Omental fat pad (tissue), 4 donors: ENCODE data around the gene LUZP1. TPM values are rescaled to one million over a fixed set of nuclear protein-coding genes. Genes with fewer than 3 reads are reported as not detected.
"Not testable (repeated sequence)": the region's sequence is repeated elsewhere in the genome, so short reads cannot be mapped to it uniquely, and the experiment has no call there.

Experiments
- ATAC-seq: fragments of 150-250 bp; one replicate; pipeline ENCODE4 v1.9.1; 2016; ENCODE audit warnings: mild to moderate bottlenecking, moderate library complexity; ENCODE audit not compliant: low FRiP score
- DNase-seq: peaks from one replicate; pipeline ENCODE4 v3.0.0-alpha.2; 2019; ENCODE audit warnings: low spot score
- total RNA-seq, 4 donors: library from RNA; depleted of rRNA; stranded (reverse); fragments of >200 nt; gene quantifications; one replicate each; pipeline ENCODE4 v1.1.0, GENCODE V29; 2016
- TF ChIP-seq, protein P1 (sequence below), 3 donors: fragments of 450-650 bp; IDR thresholded peaks; one replicate each; pipeline ENCODE4 v1.5.1; 2016 to 2017; ENCODE audit warnings: antibody characterized with exemption in 3 of 3, mild to moderate bottlenecking in 3 of 3, moderate library complexity in 2 of 3

Gene LUZP1
- total RNA-seq, 4 donors from 2014 or later = 20.9 to 35.9 (median 31.3) TPM

DNA sequence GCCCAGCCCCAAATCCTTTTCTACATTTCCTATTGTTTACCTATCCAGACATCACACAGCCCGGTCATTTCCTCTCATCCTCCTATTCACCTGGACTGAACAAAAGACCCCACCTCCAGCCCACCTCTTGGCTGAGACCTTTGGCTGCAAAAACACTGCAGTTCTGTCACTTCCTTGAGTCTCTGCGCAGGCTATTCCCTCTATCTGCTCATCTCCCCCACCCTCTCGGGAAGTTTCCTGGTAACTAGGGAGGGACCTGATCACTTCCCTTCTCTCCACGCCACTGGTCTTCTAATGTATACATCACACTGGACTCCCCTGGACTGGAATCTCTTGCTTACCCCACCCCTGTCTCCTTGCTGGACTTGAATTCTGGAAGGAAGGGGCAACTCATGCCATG, 43.3 kb upstream of the LUZP1 start:
- TF ChIP-seq, protein P1, sequence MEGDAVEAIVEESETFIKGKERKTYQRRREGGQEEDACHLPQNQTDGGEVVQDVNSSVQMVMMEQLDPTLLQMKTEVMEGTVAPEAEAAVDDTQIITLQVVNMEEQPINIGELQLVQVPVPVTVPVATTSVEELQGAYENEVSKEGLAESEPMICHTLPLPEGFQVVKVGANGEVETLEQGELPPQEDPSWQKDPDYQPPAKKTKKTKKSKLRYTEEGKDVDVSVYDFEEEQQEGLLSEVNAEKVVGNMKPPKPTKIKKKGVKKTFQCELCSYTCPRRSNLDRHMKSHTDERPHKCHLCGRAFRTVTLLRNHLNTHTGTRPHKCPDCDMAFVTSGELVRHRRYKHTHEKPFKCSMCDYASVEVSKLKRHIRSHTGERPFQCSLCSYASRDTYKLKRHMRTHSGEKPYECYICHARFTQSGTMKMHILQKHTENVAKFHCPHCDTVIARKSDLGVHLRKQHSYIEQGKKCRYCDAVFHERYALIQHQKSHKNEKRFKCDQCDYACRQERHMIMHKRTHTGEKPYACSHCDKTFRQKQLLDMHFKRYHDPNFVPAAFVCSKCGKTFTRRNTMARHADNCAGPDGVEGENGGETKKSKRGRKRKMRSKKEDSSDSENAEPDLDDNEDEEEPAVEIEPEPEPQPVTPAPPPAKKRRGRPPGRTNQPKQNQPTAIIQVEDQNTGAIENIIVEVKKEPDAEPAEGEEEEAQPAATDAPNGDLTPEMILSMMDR (IDR thresholded peaks at IDR 0.05) = no peak
- ATAC-seq (no peak), DNase-seq (no peak)

GRCh38 chr1:23210963-23211362, 42.3 kb upstream of the LUZP1 start:
- TF ChIP-seq, protein P1 (IDR thresholded peaks at IDR 0.05) = no peak
- ATAC-seq (no peak), DNase-seq (no peak)

GRCh38 chr1:23210351-23210785, 41.7 kb upstream of the LUZP1 start:
- ATAC-seq (no peak), DNase-seq (no peak)
- TF ChIP-seq, protein P1 (IDR thresholded peaks at IDR 0.05) = no peak

- TF ChIP-seq, protein P1 (IDR thresholded peaks at IDR 0.05) = no peak
- no peak for DNase-seq
- ATAC-seq = no peak
These were observed 41.1 kb upstream of the LUZP1 start for GRCh38 chr1:23209770-23210169.

- DNase-seq (no peak), ATAC-seq (no peak)
- TF ChIP-seq, protein P1 (IDR thresholded peaks at IDR 0.05) = no peak
These were observed 39.9 kb upstream of the LUZP1 start for GRCh38 chr1:23208527-23208926.

- ATAC-seq, DNase-seq: not testable (repeated sequence)
These were observed 39.1 kb upstream of the LUZP1 start for GRCh38 chr1:23207733-23208132.

GRCh38 chr1:23202263-23202749, 33.6 kb upstream of the LUZP1 start:
- TF ChIP-seq, protein P1 (IDR thresholded peaks at IDR 0.05) = no peak
- no peak for DNase-seq
- no peak for ATAC-seq

- TF ChIP-seq, protein P1 (IDR thresholded peaks at IDR 0.05) = no peak
- DNase-seq (no peak), ATAC-seq (no peak)
These were observed 32.2 kb upstream of the LUZP1 start for GRCh38 chr1:23200883-23201282.
